Heart right ventricle (tissue), 16 donors: ENCODE data around the gene FYB1. TPM values are rescaled to one million over a fixed set of nuclear protein-coding genes. Genes with fewer than 3 reads are reported as not detected.
A peak's percentile ranks its signal among the peaks of the same experiment; 100 is the strongest.
"Not testable (repeated sequence)": the region's sequence is repeated elsewhere in the genome, so short reads cannot be mapped to it uniquely, and the experiment has no call there.

ENCODE experiments used
- ATAC-seq, 8 donors: fragments of 200-7000 bp; cut with Tn5 transposase; one replicate each; pipeline ENCODE4 v1.9.1; 2020; ENCODE audit warnings: mild to moderate bottlenecking in 8 of 8, moderate library complexity in 8 of 8, moderate number of reproducible peaks in 1 of 8
- DNase-seq, 2 donors: peaks; one replicate each; pipeline ENCODE4 v3.0.0-alpha.2; 2020
- H3K27ac ChIP-seq, 10 donors: fragments of 200-600 bp; sonication (generic) in 2 of 10; one replicate each; pipeline versions ENCODE4 v1.5.0 to v1.8.0; 2020 to 2022; ENCODE audit warnings: mild to moderate bottlenecking in 3 of 10
- H3K27me3 ChIP-seq, 7 donors: fragments of 200-600 bp; one replicate each; pipeline ENCODE4 v1.8.0; 2021 to 2022; ENCODE audit warnings: mild to moderate bottlenecking in 2 of 7
- H3K36me3 ChIP-seq, 9 donors: fragments of 200-600 bp; sonication (generic) in 1 of 9; one replicate each; pipeline versions ENCODE4 v1.5.0 to v1.8.0; 2020 to 2022; ENCODE audit warnings: mild to moderate bottlenecking in 2 of 9
- H3K4me1 ChIP-seq, 9 donors: fragments of 200-600 bp; sonication (generic) in 1 of 9; one replicate each; pipeline versions ENCODE4 v1.5.0 to v1.8.0; 2020 to 2022; ENCODE audit warnings: mild to moderate bottlenecking in 4 of 9
- H3K4me3 ChIP-seq, 10 donors: fragments of 200-600 bp; sonication (generic) in 2 of 10; one replicate each; pipeline versions ENCODE4 v1.5.0 to v1.8.0; 2020 to 2022; ENCODE audit warnings: mild to moderate bottlenecking in 7 of 10, moderate library complexity in 2 of 10
- H3K9me3 ChIP-seq, 11 donors: fragments of 200-600 bp in 10 of 11; sonication (generic) in 2 of 11; one replicate each; pipeline versions ENCODE4 v1.5.0 to v1.8.0; 2013 to 2022; ENCODE audit warnings: mild to moderate bottlenecking in 2 of 11, control low read depth in 1 of 11, moderate library complexity in 1 of 11
- CTCF ChIP-seq, 9 donors: fragments of 200-600 bp; sonication (generic) in 2 of 9; IDR thresholded peaks; one replicate each; pipeline versions ENCODE4 v1.5.0 to v1.8.0; 2021 to 2022; ENCODE audit warnings: antibody characterized with exemption in 9 of 9, mild to moderate bottlenecking in 5 of 9, moderate library complexity in 1 of 9
- WGBS, 2 donors: extraction: QIAGEN DNeasy Blood & Tissue Kit; methylation state at CpG; one replicate each; pipeline ENCODE4 v1.1.7; 2013; ENCODE audit warnings: inconsistent platforms in 1 of 2; 5-methylcytosine and 5-hydroxymethylcytosine counted together
- intact Hi-C, 10 donors: fragments of 100-400 bp; cut with DNase I; formaldehyde crosslinking; loops; one replicate each; pipeline versions ENCODE4 v1.11.1 to v1.14.2; 2022
- polyA plus RNA-seq, 2 donors: library from polyadenylated mRNA; stranded (reverse); fragments of 200-250 nt; gene quantifications; one replicate each; pipeline ENCODE4 v1.2.3, GENCODE V29; 2013
- total RNA-seq, 10 donors: library from RNA; stranded (reverse); fragmentation: NEBNext Ultra II Directional in 3 of 10; extraction: Animal tissue kit (Norgen Biotek cat#: 25700) in 3 of 10; gene quantifications; one replicate each; pipeline versions ENCODE4 v1.2.1 to v1.2.4, GENCODE V29; 2021 to 2023
- donor health status: Arrhythmogenic right ventricular cardiomyopathy.
- donor health status: ischemic (EF 13 %, LVEDD 7.1; RV severe dilation, severe dysfunction).
- donor health status: healthy with polysubstance abuse.
- donor health status: DM: no; HTN: yes; CAD: no.
- donor health status: DM: no; HTN: no; CAD: no.
- donor health status: ischemic (EF 25% LVEDD 6.9; RV normal size, moderate dysfunction).
- donor health status: ischemic (EF 25% LVEDD 5.7; RV mildly dilated, moderate dysfunction).
- donor health status: healthy.
- donor health status: DM: yes; HTN: yes; CAD: no.
- donor health status: Ischemic cardiomyopathy.
- donor health status: ischemic (EF 35%, LVEDD 5.7; RV mildly dilated, moderate dysfunction).
- donor health status: nonischemic (EF 11% LVEDD 7.7; RV severe dilation, severe dysfunction).
- donor health status: DM: yes; HTN: yes; CAD: no.
- donor health status: PGD.
- donor health status: ischemic (EF 29% LVEDD 5.4; RV normal size, mild dysfunction).
- donor health status: nonischemic (EF 23%, LVEDD 6.1; RV moderate dilation, normal function).

FYB1 gene
- total and polyA plus RNA-seq, 12 donors: 0.61 to 33.8 (median 2.3) TPM

GRCh38 chr5:39235648-39236047 is 16.3 kb upstream of the FYB1 start:
- ATAC-seq: no peak
- Histone ChIP-seq H3K4me3 (no peak overlapping the region), H3K9me3 (peaks cover 0 to 19% (median 0%) of the 10 kb centered on the region in 11 donors), H3K36me3 (no peaks in the 10 kb centered on the region), H3K4me1 (peaks cover 0 to 18% (median 0%) of the 10 kb centered on the region in 9 donors), H3K27me3 (no peaks in the 10 kb centered on the region), H3K27ac (no peak overlapping the region)
- no peak for DNase-seq
- TF ChIP-seq CTCF (IDR thresholded peaks at IDR 0.05): no peak
- WGBS, 2 donors: 63 to 69% methylated on average over 3 of the region's 3 CpGs
- intact Hi-C loops: no loop called here

GRCh38 chr5:39234494-39234893 is 15.1 kb upstream of the FYB1 start:
- H3K9me3 ChIP-seq, ATAC-seq, intact Hi-C loops, H3K27ac ChIP-seq, H3K27me3 ChIP-seq, DNase-seq, H3K4me3 ChIP-seq, H3K36me3 ChIP-seq: not testable (repeated sequence)
- peaks cover 0 to 18% (median 0%) of the 10 kb centered on the region in 9 donors for H3K4me1 ChIP-seq
- WGBS, 2 donors: 71 to 81% methylated on average over 1 of the region's 1 CpG

DNA sequence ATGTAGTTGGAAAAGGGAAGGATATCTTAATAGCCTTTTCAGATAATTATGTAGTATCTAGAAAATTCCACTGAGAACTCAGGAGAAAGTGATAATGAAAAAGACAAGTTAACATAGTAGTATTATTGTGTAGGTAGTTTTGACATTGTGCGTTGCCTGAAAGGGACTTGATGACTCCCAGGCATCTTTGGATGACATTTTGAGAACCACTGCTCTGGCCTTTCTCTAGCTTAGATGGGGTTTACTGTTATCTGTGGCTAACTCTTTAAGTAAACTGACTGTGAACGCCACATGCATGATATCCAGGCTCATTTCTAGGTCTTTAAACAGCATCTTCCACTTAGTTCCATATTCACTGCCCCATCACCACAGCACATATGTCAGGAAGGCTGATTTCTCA is 14.4 kb upstream of the FYB1 start:
- Histone ChIP-seq H3K9me3 (no peaks in the 10 kb centered on the region), H3K27ac (no peak overlapping the region), H3K36me3 (no peaks in the 10 kb centered on the region), H3K4me3 (no peak overlapping the region), H3K27me3 (no peaks in the 10 kb centered on the region), H3K4me1 (peaks cover 0 to 23% (median 0%) of the 10 kb centered on the region in 9 donors)
- 21 to 40% methylated on average over 2 of the region's 2 CpGs for WGBS, 2 donors
- no peak for TF ChIP-seq CTCF (IDR thresholded peaks at IDR 0.05)
- intact Hi-C loops: no loop called here
- ATAC-seq (no peak), DNase-seq (no peak)

GRCh38 chr5:39231705-39232525 is 12.6 kb upstream of the FYB1 start:
- TF ChIP-seq CTCF (IDR thresholded peaks at IDR 0.05): no peak
- H3K9me3 ChIP-seq: no peaks in the 10 kb centered on the region
- no peak for DNase-seq
- H3K4me3 ChIP-seq: no peak overlapping the region
- H3K27ac ChIP-seq: peak overlapping the region in 1 of 10 donors; percentile 2
- no peaks in the 10 kb centered on the region for H3K27me3 ChIP-seq
- 79 to 85% methylated on average over 4 of the region's 4 CpGs for WGBS, 2 donors
- intact Hi-C loops: no loop called here
- H3K36me3 ChIP-seq: no peaks in the 10 kb centered on the region
- no peak for ATAC-seq
- H3K4me1 ChIP-seq: peaks cover 0 to 32% (median 0%) of the 10 kb centered on the region in 9 donors

- peaks cover 0 to 61% (median 0%) of the 10 kb centered on the region in 9 donors for H3K4me1 ChIP-seq
- no peak for ATAC-seq
- intact Hi-C loops: loop anchor here in 1 of 10 donors (10.0 kb wide), 1 partner anchor 146 kb away; no protein-coding TSS in a partner anchor
- H3K27me3 ChIP-seq: no peaks in the 10 kb centered on the region
- H3K4me3 ChIP-seq: no peak overlapping the region
- H3K9me3 ChIP-seq: no peaks in the 10 kb centered on the region
- H3K36me3 ChIP-seq: no peaks in the 10 kb centered on the region
- 72 to 76% methylated on average over 3 of the region's 3 CpGs for whole genome bisulfite sequencing, 2 donors
- no peak for TF ChIP-seq CTCF (IDR thresholded peaks at IDR 0.05)
- peak overlapping the region in 1 of 10 donors; percentile 36 for H3K27ac ChIP-seq
- no peak for DNase-seq
Measured at GRCh38 chr5:39228596-39228995, 9.2 kb upstream of the FYB1 start.
